Fibroblast of gingiva (primary cell): ENCODE measurements around the gene CACNG8.
"Not testable (repeated sequence)": the region's sequence is repeated elsewhere in the genome, so short reads cannot be mapped to it uniquely, and the experiment has no call there.

Experiments used
- DNase-seq: peaks from one replicate; pipeline ENCODE4 v3.0.0-alpha.2; 2011; ENCODE audit warnings: low read depth

The CACNG8 gene

DNA sequence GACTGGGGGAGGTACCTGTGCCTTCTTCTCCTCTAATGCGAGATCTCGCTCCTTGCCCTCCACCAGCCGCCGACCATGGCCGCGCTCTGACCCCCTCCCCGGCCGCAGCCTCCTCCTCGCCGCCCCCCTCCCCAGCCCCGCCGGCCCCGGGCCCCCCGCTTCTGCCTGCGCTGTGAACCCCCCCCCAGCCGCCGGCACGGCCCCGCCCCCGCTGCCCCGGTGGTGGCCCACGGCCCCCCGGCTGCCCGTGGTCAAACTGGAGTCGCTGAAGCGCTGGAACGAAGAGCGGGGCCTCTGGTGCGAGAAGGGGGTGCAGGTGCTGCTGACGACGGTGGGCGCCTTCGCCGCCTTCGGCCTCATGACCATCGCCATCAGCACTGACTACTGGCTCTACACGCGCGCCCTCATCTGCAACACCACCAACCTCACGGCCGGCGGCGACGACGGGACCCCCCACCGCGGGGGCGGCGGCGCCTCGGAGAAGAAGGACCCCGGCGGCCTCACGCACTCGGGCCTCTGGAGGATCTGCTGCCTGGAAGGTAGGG, at the start of gene CACNG8:
CACNG8 (plus strand) TSS at position 51 of the 545 bp plus-strand sequence.
- DNase-seq = no peak

DNA sequence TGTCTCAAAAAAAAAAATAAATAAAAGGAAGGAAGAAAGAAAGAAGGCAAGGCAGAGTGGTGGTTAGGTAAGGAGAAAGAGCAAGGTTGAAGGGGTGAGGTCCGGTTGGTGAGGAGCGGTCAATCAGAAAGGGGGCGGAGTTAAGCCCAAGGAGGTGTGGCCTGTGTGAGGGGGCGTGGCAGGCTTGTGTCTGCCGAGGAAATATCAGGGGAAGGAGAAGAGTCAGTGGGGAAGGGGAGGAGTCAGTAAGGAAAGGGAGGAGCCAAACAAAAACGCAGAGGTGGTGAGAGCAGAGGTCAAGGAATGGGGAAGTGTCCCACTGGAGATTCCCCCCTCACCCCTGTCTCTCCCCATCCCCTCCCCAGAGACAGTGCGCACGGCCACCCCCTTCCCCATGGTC, 47.7 kb upstream of the CACNG8 start:
- DNase-seq = no peak

DNA sequence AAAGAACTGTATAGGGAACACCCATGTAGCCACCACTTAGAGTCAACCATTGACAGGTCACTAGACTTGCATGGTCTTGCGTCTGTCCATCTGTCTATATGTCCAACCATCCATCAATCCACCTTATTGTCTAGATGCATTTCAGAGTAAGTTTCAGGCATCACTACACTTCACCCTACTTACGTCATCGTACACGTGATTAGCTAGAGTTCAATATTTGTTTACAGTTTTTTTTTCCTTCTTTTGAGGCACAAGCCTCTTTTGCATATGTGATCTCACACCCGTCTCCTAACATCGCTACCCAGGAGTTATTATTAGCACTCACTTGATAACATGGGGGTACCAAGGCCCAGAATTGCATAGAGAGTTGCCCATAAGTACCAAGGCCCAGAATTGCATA, 46.7 kb upstream of the CACNG8 start:
- no peak for DNase-seq

DNA sequence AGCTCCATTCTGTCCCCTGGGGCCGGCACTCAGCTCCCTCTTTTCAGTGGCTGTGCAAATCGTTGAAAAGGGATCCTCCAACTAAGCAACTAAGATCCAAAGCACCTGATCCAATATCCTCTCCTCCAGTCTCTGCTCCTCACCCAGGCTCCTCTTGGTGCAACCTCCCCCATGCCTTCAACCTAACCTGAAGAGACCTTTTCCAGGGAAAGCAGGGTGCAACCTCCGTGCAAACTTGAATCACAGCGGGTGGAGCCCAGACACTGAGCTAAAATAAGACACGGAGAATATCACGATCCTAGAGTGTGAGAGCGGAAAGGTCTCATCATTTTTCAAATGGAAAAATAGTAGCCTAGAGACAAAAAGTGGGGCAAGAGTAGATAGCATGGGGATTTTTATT, 45.4 kb upstream of the CACNG8 start:
- DNase-seq = no peak

DNA sequence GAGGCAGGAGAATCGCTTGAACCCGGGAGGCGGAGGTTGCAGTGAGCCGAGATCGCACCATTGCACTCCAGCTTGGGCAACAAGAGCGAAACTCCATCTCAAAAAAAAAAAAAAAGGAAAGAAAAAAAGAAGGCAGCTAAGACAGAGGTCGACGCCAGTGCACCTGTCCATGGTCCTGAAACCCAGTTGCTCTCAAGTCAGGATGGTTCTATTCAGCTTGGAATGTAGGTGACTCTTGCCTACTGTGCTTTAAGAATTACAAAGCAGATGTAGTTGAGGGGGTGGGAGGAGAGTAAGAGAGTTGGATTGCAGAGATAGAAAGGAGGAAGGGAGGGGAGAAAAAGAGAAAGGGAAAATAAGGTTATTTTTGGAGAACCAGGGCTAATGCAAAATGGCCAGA, 35.0 kb upstream of the CACNG8 start:
- peak; percentile 27 for DNase-seq

DNA sequence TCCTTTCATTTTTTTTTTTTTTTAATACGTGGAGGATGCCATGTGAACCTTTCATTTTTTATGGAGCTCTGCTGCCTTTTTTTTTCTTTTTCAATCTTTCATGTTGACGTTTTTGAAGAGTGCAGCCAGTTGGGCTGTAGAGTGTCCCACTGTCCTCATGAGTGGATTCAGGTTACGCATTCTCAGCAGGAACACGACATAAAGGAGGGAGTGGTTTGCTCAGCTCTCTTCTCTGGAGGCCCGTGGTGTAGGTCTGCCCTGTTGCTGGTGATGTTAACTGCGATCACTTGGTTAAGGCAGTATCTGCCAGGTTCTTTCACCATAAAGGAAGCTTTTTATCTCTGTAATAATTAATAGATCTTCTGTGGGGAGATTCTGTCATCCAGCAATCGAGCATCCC, 26.7 kb upstream of the CACNG8 start:
- no peak for DNase-seq

DNA sequence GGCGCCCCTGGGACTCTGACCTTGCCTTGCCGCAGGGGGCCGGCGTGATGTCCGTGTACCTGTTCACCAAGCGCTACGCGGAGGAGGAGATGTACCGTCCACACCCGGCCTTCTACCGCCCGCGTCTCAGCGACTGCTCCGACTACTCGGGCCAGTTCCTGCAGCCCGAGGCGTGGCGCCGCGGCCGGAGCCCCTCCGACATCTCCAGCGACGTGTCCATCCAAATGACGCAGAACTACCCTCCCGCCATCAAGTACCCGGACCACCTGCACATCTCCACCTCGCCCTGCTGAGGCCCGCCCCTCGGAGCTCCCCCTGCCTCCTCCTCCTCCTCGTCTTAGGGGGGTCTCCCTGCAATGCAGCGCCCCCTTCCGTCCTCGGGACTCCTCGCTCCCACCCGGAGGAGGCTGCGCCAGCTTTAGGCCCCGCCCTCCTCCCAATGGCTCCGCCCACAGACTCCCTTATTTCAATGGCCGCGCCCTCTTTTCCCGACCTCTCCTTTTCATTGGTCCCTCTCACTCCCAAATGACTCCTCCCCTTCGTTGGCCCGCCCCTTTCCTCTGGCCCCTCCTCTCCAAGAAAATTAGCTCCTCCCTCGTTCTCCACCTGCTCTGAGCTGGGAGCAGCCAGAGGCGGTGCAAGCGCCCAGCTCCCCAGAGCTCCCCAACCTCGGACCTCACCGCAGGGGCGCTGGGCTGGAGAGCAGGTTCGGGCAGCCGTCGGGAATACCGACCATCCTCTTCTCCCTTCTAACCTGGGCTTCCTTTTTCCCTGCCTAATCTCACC, 20.5 kb upstream of the CACNG8 start:
- DNase-seq = no peak

DNA sequence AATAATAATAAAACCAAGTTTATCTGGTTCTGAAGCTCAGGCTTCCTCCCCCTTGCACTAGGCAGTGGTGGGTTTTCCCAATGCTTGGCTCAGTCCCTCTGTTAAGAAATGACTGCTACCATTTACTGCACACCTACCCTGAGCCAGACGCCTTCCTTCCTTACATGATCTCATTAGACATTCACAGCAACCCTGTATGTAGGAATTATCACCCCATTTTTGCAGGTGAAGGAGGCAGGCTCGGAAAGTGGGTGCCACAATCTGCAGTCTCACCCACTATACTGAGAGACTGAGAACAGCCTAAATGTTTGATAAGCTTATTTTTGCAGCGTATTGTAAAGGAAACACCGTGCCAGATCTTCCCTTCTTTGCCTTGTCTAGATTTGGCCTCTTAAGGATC, 18.3 kb upstream of the CACNG8 start:
- no peak for DNase-seq

DNA sequence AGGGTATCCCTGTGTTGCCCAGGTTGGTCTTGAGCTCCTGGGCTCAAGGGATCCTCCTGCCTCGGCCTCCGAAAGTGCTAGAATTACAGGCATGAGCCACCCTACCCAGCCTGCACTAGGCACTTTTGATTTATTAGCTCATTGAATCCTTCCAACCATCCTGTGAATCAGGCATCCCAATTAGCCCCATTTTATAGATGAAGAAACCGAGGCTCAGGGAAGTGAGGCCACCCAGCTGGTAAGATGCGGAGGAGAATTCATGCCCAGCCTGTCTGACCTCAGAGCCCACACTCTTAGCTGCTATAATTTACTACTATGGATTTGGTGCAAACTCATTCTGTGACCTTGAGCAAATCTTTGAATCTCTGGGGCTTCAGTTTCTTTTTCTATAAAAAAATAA, 17.8 kb upstream of the CACNG8 start:
- DNase-seq = no peak

DNA sequence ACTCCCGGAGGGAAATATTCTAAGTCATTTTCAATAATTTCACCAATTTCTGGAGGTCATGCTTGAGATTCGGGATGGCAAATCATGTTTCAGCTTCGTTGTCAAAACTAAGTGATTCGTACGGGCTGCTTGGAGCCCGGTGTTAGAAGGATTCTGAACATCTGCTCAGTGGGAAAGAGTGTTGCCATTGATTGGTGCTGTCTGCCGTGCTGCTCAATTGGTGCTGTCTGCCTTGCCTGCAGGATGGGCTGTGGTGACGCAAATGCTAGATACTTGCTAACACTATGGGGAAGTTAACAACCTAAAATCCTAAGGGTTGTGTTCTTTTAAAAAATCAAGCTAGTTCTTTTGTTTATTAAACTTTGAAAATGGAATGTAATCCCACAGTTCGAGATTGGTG, 17.3 kb upstream of the CACNG8 start:
- no peak for DNase-seq

DNA sequence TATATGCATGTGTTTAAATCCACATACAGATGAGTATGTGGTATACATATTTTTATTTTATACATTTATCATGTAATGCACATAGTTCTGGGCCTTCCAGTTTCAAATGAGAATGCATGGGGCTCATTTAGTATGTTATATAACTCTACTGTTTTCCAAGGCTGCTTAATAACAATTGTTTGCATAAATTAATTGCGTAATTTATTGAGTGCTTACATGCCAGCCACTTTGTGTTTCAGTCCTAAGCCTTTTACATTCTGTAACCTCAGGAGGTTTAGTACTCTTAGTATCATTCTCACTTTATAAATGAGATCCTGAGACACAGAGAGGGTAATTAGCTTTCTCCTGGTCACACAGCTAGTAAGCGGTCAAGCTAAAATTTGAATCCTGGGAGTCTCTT, 16.7 kb upstream of the CACNG8 start:
- no peak for DNase-seq

DNA sequence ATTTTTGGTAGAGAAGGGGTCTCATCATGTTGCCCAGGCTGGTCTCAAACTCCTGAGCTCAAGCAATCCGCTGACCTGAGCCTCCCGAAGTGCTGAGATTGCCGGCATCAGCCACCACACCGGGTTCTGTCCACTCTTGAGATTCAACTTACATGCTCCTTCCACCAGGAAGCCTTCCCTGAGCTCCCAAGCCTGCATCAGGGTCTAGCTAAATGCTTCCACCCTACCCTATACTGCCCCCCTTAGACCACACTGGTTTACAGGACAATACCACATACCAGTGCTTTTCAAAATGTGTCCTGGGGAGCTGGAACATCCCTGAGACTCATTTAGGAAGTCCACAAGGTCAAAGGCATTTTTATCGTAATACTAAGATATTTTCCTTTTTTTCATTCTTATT, 15.1 kb upstream of the CACNG8 start:
- DNase-seq = no peak

DNA sequence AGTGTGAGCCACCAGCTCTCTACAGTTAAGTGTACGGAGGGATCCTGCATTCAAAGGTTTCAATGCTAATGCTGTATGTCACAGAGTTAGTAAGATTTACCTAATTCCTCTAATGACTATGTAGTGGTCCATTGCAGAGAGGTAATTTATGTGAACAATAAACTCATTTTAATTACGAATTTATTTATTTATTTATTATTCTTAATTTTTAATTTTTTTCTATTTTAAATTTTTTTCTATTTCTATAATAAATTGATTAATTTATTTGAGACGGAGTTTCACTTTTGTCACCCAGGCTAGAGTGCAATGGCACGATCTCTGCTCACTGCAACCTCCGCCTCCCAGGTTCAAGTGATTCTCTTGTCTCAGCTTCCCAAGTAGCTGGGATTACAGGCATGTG, 14.1 kb upstream of the CACNG8 start:
- not testable (repeated sequence) for DNase-seq

DNA sequence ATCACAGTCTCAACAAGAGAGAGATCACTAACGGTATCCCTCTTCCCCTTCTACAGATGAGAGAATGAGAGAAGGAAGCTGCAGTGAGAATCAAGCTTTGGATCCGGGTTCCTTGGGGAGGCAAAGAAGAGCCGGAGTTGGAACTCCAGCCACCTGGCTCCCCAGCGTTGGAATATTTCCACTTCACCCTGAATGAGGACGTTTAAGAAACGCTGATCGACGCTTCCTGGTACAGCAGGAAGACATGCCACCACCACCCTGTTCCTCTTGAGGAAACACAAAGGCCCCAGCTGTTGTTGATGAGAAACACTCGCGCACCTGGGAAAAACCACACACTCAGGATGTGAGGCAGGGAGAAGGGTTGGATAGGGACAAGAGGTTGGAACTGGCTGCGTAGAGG, 11.3 kb upstream of the CACNG8 start:
- DNase-seq = no peak

DNA sequence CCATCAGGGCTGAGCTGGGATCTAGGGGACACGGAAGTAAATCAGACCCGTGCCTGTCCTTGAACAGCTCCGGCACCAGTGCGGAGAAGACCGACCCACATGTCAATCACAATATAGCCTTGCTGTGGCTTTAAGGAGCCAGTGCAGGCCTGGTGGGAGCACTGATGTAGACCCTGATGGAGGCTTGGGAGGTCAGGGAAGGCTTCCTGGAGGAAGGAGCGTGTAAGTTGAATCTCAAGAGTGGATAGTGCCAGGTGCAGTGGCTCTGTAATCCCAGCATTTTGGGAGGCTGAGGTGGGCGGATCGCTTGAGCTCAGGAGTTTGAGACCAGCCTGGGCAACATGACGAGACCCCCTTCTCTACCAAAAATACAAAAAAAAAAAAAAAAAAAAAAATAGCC, 10.8 kb upstream of the CACNG8 start:
- no peak for DNase-seq

DNA sequence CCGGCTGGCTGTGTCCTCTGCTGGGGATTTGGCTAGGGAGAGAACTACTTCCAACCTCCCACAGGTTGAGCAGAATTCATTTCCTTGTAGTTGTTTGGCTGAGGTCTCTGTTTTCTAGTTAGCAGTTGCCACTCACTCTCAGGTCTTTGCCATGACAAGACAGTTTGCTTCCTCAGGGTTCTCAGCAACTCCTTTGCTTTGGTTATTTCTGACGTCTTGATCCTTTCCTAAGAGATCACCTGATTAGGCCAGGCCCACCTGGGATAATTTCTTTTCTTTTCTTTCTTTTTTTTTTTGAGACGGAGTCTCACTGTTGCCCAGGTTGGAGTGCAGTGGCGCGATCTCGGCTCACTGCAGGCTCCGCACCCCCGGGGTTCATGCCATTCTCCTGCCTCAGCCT, 9.4 kb upstream of the CACNG8 start:
- no peak for DNase-seq

DNA sequence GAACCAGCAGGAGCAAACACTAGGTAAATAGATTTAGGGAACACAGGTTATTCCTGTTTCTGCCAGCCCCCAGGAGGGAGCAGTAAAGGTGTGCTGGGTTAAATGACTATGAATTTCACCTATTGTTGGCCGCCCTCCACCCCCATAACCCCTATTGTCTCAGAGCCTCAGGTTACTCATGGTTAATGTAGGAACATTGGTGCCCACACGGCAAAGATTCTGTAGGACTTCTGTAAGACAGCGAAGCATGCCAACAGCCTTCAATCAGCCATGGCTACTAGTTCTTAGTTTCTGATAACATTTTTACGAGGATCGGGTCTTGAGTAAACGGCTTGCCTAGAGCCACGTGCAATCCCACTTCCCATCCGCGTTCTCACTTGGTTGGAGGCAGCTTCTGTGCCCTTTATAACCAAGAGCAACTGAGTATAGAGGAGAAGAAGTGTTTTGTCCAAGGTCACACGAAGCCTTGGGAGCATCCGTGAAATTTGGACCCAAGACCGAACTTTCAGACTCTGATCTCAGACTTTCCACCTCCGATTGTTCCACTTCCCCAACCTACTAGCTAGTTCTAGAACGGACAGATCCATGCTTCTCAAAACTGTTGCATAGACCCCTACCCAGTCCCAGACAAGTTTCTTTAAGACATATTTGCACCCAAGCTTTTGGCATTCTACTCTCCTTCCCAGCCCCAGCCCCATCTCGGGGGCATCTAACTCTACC, 5.1 kb upstream of the CACNG8 start:
- no peak for DNase-seq

DNA sequence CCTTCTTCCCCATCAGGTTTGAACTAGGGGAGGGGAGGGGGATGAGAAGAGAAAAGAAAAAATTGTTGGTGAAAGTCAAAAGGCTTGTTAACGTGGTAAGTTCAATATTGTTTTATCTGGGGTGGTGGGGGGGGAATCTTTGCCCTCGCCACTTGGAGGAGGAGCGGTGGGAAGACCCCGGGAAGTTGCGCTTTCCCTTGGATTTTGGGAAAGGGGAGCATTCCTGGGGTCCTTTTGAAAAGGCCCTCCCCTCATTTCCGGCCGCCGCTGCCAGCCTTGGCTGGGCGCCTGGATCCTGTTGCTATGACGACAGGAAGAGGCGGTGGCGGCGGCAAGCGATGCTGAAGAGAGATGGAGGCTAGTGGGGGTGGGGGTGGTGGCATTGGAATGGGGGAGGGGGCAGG, 4.6 kb upstream of the CACNG8 start:
- DNase-seq = no peak

DNA sequence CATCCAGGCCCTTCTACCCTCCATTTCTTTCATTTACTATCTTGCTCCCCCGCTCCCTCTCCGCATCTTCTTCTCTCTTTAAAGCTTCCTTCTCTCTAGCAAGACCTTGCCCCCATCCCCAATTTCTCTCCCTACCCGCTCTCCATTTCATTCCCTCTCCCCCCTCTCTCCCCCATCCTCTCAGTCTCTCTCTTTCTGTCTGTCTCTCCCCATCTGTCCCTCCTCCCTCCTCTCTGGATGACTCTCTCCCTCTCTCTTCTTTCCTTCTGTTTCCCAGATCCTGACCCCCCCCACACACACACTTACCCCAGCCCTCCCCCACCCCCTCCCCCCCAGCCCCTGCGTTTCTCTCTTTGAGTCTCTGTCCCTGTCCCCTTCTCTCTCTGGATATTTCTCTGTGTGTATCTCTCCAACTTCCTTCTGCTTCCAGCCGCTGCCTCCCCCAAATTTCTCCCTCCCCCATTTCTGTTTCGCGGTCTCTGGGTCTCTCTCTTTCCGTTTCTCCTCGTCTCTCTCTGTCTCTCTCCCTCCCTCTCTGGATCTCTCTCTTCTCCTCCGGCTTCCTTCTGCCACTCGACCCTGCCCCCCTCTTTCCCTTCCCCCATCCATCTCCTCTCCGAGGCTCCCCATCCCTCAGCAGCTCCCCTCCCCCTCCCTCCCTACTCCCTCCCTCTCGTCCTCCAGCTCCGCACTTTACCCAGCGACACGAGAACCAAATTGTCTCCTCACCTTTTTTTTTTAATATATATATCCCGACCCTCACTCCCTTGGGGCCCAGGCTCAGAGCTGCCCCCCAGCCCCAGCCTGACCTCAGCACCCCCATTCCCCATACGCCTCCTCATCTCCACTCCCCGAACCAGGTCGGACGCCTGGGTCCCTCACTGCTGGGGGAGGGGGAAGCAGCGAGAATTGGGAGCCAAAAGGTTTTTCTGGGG, 3.6 kb upstream of the CACNG8 start:
- DNase-seq = no peak

DNA sequence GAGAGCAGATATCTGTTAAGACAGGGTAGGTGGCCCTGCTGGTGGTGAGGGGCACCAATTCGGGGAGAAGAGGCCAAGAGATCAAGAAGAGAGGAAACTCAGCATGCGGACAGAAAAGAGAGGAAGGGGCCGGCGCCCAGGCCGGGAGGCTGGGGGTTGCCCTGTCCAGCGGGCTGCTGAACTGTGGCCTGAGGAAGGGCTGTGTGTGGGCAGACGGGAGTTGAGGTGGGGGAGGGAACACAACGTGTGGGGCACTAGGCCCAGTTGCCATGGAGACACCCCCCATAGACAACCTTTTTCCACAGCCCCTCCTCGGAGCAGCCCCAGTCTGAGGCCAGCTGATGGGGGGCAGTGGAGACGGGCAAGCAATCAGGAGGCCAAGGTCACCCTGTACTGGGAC, 2.5 kb upstream of the CACNG8 start:
- DNase-seq = no peak

DNA sequence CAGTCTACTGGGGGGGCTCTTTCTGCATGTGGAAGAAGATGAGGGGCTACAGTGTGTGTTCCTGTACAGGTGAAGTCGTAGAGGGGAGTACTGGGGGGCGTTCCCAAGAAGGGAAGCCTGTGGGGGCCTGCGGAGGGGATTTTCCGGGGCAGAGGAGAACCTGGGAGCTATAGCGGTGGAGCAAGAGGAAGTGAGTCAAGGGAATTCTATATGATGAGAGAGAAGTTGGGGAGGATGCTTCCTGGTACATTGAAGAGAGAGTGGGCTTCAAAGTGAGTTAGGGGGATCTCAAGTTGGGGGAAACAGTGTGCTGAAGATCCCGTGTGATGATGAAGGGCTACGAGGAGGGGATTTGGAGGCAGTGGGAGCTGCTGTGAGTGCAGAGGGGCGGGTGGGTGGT, 1.9 kb upstream of the CACNG8 start:
- DNase-seq = no peak
